OCI-LY7 (cell line): Measurements from ENCODE around the gene B3GNT2. TPM values are rescaled to one million over a fixed set of nuclear protein-coding genes. Genes with fewer than 3 reads are reported as not detected.

Experiments used
- BruUV-seq: library from RNA; stranded (reverse); fragments of 400-500 nt; replicated peaks from 2 replicates; lab custom pipeline; 2021; lab: Mats Ljungman, UMichigan
- CTCF ChIA-PET: fragments of 300-600 bp; sonication (Branson Sonifier 250); formaldehyde crosslinking; loops from one replicate; lab custom pipeline; 2022; ENCODE audit warnings: antibody characterized with exemption; ENCODE audit not compliant: unreplicated experiment; lab: Charles Lee
- POLR2A ChIA-PET: fragments of 300-600 bp; sonication (Branson Sonifier 250); formaldehyde crosslinking; loops from one replicate; lab custom pipeline; 2022; ENCODE audit warnings: antibody characterized with exemption; lab: Charles Lee
- DNase-seq: peaks from one replicate; pipeline ENCODE4 v3.0.0-alpha.2; 2015; ENCODE audit warnings: low spot score
- H2AFZ ChIP-seq: fragments of 200-600 bp; sonication (generic), shearing (Covaris generic); 2 replicates; pipeline ENCODE4 v1.6.1; 2014; ENCODE audit warnings: mild to moderate bottlenecking, antibody characterized with exemption, low read length, moderate library complexity
- H3K27ac ChIP-seq: fragments of 200-600 bp; sonication (generic); 2 replicates; pipeline ENCODE4 v1.5.1; 2014; ENCODE audit warnings: mixed run types, low read depth, mild to moderate bottlenecking, moderate library complexity, low read length, inconsistent platforms; ENCODE audit not compliant: poor library complexity, severe bottlenecking
- H3K36me3 ChIP-seq: fragments of 200-600 bp; sonication (generic); 2 replicates; pipeline ENCODE4 v1.6.1; 2014; ENCODE audit warnings: mild to moderate bottlenecking, antibody characterized with exemption, low read length, moderate library complexity, mixed read lengths; ENCODE audit not compliant: insufficient read depth
- H3K4me1 ChIP-seq: fragments of 200-600 bp; sonication (generic); 2 replicates; pipeline ENCODE4 v1.5.1; 2014; ENCODE audit warnings: mild to moderate bottlenecking, low read length; ENCODE audit not compliant: insufficient read depth, poor library complexity, severe bottlenecking
- H3K4me2 ChIP-seq: fragments of 200-600 bp; sonication (generic); 2 replicates; pipeline ENCODE4 v1.6.1; 2014; ENCODE audit warnings: mild to moderate bottlenecking, low read length
- H3K4me3 ChIP-seq: fragments of 200-600 bp; sonication (generic); 2 replicates; pipeline ENCODE4 v1.5.1; 2014; ENCODE audit warnings: mild to moderate bottlenecking, low read depth, low read length; ENCODE audit not compliant: poor library complexity, severe bottlenecking
- H3K79me2 ChIP-seq: fragments of 200-600 bp; sonication (generic); 2 replicates; pipeline ENCODE4 v1.6.1; 2016; ENCODE audit warnings: low read depth, mild to moderate bottlenecking, low read length, moderate library complexity, mixed read lengths; ENCODE audit not compliant: insufficient read depth
- H3K9me2 ChIP-seq: fragments of 200-600 bp; sonication (generic); 2 replicates; pipeline ENCODE4 v1.6.1; 2016; ENCODE audit warnings: mild to moderate bottlenecking, low read length, mixed read lengths; ENCODE audit not compliant: insufficient read depth
- H3K9me3 ChIP-seq: fragments of 200-600 bp; sonication (generic); 2 replicates; pipeline ENCODE4 v1.6.1; 2014; ENCODE audit warnings: mild to moderate bottlenecking, mixed run types, low read length, mixed read lengths
- H4K20me1 ChIP-seq: fragments of 200-600 bp; sonication (generic); 2 replicates; pipeline ENCODE4 v1.6.1; 2014; ENCODE audit warnings: mild to moderate bottlenecking, antibody characterized with exemption, low read length, moderate library complexity, mixed read lengths; ENCODE audit not compliant: insufficient read depth
- CTCF ChIP-seq: fragments of 200-600 bp; sonication (generic); conservative IDR thresholded peaks from 2 replicates; pipeline ENCODE4 v1.5.1; 2014; ENCODE audit warnings: mild to moderate bottlenecking, antibody characterized with exemption, low read length, moderate library complexity, mixed read lengths
- EZH2phosphoT487 ChIP-seq: fragments of 200-600 bp; sonication (generic); IDR thresholded peaks from 2 replicates; pipeline ENCODE4 v1.6.1; 2018; ENCODE audit warnings: low read depth, borderline replicate concordance, mild to moderate bottlenecking, mixed run types, antibody characterized with exemption, low read length, moderate library complexity, mixed read lengths
- intact Hi-C: fragments of 100-400 bp; cut with micrococcal nuclease; formaldehyde crosslinking; loops from one replicate; pipeline ENCODE4 v1.10.0; 2022; ENCODE audit not compliant: unreplicated experiment
- microRNA-seq: library from miRNA; unstranded; fragments of <30 nt; microRNA quantifications from one replicate; pipeline ENCODE4 v1.2.0, GENCODE V29; 2022; ENCODE audit warnings: borderline replicate concordance
- small RNA-seq: library from RNA; depleted of rRNA; stranded (forward); fragments of <200 nt; gene quantifications from one replicate; pipeline ENCODE3, GENCODE V24; 2014
- total RNA-seq, 2 experiments: library from RNA; depleted of rRNA in 1 of 2; stranded (reverse); fragments of >200 nt in 1 of 2; shearing (Covaris generic) in 1 of 2; gene quantifications; 2 replicates each; pipeline ENCODE4 v1.2.3, GENCODE V29; 2014 to 2022

Gene B3GNT2
- total RNA-seq, 2 experiments from 2014 or later = 51.1 to 65.8 TPM

GRCh38 chr2:62270728-62271127 is 74.8 kb downstream of the B3GNT2 start:
- H3K4me1 ChIP-seq = no peaks in the 10 kb centered on the region
- H3K4me3 ChIP-seq = no peak overlapping the region
- H3K9me2 ChIP-seq = no peaks in the 10 kb centered on the region
- CTCF ChIA-PET = no interaction called here
- POLR2A ChIA-PET = interaction anchor here (0.6 to 0.9 kb wide), 3 partner anchors 11 to 218 kb away, joined by 3 to 6 read pairs (median 3); no protein-coding TSS in a partner anchor
- H3K27ac ChIP-seq = no peak overlapping the region
- no peaks in the 10 kb centered on the region for H3K79me2 ChIP-seq
- H4K20me1 ChIP-seq = no peaks in the 10 kb centered on the region
- H2AFZ ChIP-seq = no peak overlapping the region
- no peak for TF ChIP-seq EZH2phosphoT487
- TF ChIP-seq CTCF = no peak
- peaks cover 5% of the 10 kb centered on the region; the same call in 1 of the 2 replicates for H3K9me3 ChIP-seq
- H3K36me3 ChIP-seq = no peaks in the 10 kb centered on the region
- BruUV-seq = no TSS peak
- H3K4me2 ChIP-seq = no peak overlapping the region
- intact Hi-C loops = no loop called here
- DNase-seq = no peak

Small RNA genes within 50 kb of the gene (microRNA-seq; reads per million reads assigned to microRNA genes)
- not detected for gene MIR5192

Small RNA genes within 50 kb of the gene (small RNA-seq; reads per million reads assigned to genes)
- gene MIR5192 (not detected), gene RN7SL51P (not detected)
